Measurements from ENCODE around the gene MBLAC2.

DNA sequence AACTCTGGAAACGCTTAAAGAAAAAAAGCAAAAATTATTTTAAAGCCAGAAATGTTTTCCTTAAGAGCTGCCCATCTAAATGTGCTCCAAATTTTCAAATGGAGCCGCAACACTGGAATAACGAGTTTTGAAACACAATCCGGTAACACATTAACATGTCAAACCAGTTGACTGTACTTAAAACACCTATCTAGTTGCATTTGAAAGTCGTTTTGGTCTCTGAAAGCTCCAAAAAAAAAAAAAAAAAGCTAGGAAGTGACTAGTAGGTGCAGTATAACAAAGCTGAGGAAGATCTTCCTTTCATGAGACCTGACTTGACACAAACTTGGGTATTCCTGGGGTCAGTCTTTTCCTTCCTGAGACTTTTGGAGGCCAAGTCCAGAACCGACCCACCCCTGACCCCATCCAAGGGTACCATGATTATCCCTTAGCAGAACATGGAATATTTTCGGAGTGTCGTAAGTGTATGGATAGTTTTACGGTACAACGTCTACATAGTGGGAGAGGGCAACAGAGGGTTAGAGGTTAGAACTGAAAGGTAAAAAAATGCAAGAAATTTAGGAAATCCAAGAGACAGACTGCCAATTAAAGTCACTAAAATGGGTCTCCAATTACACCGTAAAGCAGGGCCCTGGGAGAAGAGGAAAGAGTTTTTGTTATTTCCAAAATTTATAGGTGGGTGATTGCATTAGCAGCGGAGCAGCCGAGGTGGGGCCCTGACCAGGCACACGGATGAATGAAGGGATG is 65.8 kb downstream of the MBLAC2 start:
- TF ChIP-seq TAF1 (IDR thresholded peaks at IDR 0.05; ENCODE audit: borderline replicate concordance, insufficient read depth, low read length), result no peak
- TF ChIP-seq, protein P1, sequence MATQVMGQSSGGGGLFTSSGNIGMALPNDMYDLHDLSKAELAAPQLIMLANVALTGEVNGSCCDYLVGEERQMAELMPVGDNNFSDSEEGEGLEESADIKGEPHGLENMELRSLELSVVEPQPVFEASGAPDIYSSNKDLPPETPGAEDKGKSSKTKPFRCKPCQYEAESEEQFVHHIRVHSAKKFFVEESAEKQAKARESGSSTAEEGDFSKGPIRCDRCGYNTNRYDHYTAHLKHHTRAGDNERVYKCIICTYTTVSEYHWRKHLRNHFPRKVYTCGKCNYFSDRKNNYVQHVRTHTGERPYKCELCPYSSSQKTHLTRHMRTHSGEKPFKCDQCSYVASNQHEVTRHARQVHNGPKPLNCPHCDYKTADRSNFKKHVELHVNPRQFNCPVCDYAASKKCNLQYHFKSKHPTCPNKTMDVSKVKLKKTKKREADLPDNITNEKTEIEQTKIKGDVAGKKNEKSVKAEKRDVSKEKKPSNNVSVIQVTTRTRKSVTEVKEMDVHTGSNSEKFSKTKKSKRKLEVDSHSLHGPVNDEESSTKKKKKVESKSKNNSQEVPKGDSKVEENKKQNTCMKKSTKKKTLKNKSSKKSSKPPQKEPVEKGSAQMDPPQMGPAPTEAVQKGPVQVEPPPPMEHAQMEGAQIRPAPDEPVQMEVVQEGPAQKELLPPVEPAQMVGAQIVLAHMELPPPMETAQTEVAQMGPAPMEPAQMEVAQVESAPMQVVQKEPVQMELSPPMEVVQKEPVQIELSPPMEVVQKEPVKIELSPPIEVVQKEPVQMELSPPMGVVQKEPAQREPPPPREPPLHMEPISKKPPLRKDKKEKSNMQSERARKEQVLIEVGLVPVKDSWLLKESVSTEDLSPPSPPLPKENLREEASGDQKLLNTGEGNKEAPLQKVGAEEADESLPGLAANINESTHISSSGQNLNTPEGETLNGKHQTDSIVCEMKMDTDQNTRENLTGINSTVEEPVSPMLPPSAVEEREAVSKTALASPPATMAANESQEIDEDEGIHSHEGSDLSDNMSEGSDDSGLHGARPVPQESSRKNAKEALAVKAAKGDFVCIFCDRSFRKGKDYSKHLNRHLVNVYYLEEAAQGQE (IDR thresholded peaks at IDR 0.05; ENCODE audit: insufficient read depth in 1 of 2, low read depth in 2 of 2, low read length in 2 of 2), result no peak
- TF ChIP-seq SIN3A (IDR thresholded peaks at IDR 0.05; ENCODE audit: borderline replicate concordance, insufficient read depth, low read length), result no peak
- TF ChIP-seq POLR2AphosphoS5 (IDR thresholded peaks at IDR 0.05; ENCODE audit: low read depth, low read length), result no peak; the same call in 1 of the 2 replicates
